ENCODE results near the gene TMEM126A.

Gene TMEM126A

DNA sequence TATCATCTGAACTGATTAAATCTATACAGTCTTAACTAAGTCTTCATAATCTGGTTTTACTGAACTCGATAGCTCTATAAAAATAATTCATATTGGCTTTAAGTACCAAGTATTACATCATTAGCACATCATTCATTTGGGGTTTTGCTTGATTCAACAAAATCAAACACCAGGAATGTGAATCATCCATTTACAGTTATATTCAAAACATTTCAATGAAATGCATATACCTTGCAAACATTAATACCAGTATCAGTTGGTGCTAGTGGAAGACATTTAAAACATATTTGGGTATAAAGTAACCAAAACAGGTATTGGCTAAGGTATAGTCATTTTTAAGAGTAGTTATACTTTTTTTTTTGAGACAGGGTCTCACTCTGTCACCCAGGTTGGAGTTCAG is 50.4 kb downstream of the TMEM126A start:
- DNase-seq = no peak

- no peak for DNase-seq
These were observed 52.4 kb downstream of the TMEM126A start for GRCh38 chr11:85699957-85700741.

DNA sequence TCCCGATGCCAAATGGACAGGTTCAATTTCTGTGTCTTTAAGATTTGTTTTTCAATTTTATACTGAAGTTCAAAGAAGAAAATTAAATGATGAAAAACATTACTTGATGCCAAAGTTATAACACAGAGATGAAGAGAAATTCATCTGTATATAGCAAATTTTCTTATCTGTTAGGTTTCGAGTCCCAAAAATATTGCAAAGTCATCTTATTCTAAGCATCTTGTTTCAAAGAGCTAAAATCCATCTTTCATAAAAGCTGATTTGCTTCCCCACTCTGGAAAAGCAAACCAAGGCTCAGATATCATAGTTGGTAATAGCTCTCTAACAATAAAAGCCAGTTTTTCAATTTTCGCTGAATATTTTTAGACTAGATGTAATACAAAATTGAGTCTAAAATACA is 57.2 kb downstream of the TMEM126A start:
- no peak for DNase-seq

DNA sequence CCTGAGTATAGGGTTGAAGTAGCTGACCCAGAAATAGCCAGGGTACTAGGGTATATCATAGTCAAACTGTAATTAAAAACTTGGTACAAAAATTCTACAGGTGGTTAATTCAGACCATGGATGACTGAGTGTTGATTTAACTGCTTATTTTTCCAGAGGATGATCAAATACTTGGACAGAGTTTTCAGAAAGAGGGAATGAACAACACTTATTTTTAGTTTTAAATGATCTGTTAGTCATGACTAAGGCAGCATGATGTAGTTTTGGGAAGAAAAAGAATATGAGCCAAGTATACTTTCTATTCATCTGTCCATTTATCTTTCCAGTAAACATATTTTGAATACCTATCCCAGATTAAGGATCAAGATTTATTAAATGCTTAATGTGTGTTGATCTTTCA is 58.0 kb downstream of the TMEM126A start:
- DNase-seq = no peak
